Ovary (tissue), 9 donors: ENCODE data around the gene DRAP1. TPM values are rescaled to one million over a fixed set of nuclear protein-coding genes. Genes with fewer than 3 reads are reported as not detected.

Experiments
- DNase-seq, 5 donors: peaks; one replicate each; pipeline ENCODE4 v3.0.0-alpha.2; 2019 to 2020
- H3K27ac ChIP-seq, 2 donors: fragments of 200-600 bp; one replicate each; pipeline versions ENCODE4 v1.5.1 to v1.8.0; 2019 to 2022
- H3K27me3 ChIP-seq: fragments of 200-600 bp; one replicate; pipeline ENCODE4 v1.8.0; 2022
- H3K36me3 ChIP-seq: fragments of 200-600 bp; sonication (generic); one replicate; pipeline ENCODE4 v1.5.1; 2019
- H3K4me1 ChIP-seq: one replicate; pipeline ENCODE4 v1.8.1; 2013; ENCODE audit warnings: mild to moderate bottlenecking, moderate library complexity; ENCODE audit not compliant: insufficient read depth
- H3K4me3 ChIP-seq: fragments of 200-600 bp; sonication (generic); one replicate; pipeline ENCODE4 v1.5.1; 2017
- H3K9me3 ChIP-seq, 2 donors: fragments of 200-600 bp in 1 of 2; sonication (generic) in 1 of 2; one replicate each; pipeline versions ENCODE4 v1.5.1 to v1.8.1; 2013 to 2019; ENCODE audit warnings: mild to moderate bottlenecking in 1 of 2, moderate library complexity in 1 of 2
- CTCF ChIP-seq, 3 donors: fragments of 450-650 bp in 2 of 3; fragments of 200-600 bp in 1 of 3; IDR thresholded peaks; one replicate each; pipeline versions ENCODE4 v1.5.1 to v1.8.0; 2016 to 2022; ENCODE audit warnings: antibody characterized with exemption in 3 of 3, mild to moderate bottlenecking in 1 of 3
- EP300 ChIP-seq: sonication (generic); formaldehyde crosslinking; IDR thresholded peaks from one replicate; pipeline ENCODE4 v1.6.1; 2017; ENCODE audit warnings: antibody characterized with exemption
- POLR2A ChIP-seq: fragments of 450-650 bp; IDR thresholded peaks from one replicate; pipeline ENCODE4 v1.6.1; 2017; ENCODE audit warnings: antibody characterized with exemption, mild to moderate bottlenecking, moderate library complexity
- WGBS, 3 donors: extraction: QIAGEN DNeasy Blood & Tissue Kit in 1 of 3; methylation state at CpG; one replicate each; pipeline versions ENCODE4 v1.1.5 to v1.1.7; 2013 to 2017; 5-methylcytosine and 5-hydroxymethylcytosine counted together
- intact Hi-C, 4 donors: fragments of 100-400 bp; cut with DNase I; formaldehyde crosslinking; loops; one replicate each; pipeline versions ENCODE4 v1.11.0 to v1.15.1; 2022 to 2023
- polyA plus RNA-seq, 2 donors: library from polyadenylated mRNA; stranded (reverse); fragments of 200-250 nt in 1 of 2; fragments of 350-450 nt in 1 of 2; fragmentation: Illumina TruSeq in 1 of 2; extraction: RNeasy Lipid Tissue Mini Kit (QIAGEN cat#74804) in 1 of 2; gene quantifications; one replicate each; pipeline ENCODE4 v1.2.3, GENCODE V29; 2013 to 2014
- total RNA-seq, 7 donors: library from RNA; depleted of rRNA in 2 of 7; stranded (reverse); fragments of >200 nt in 2 of 7; fragmentation: NEBNext Ultra II Directional in 3 of 7; extraction: Animal tissue kit (Norgen Biotek cat#: 25700) in 3 of 7; gene quantifications; one replicate each; pipeline versions ENCODE4 v1.1.0 to v1.2.4, GENCODE V29; 2016 to 2023
- donor health status: DM: no; HTN: no; CAD: no; lungs with moderate emphysema.
- donor health status: DM: no; HTN: no; CAD: no.
- donor health status: Bipolar disorder and iron deficiency.
- donor health status: DM: yes; HTN: yes; CAD: no.
- donor health status: DM: no; HTN: no; CAD: no.
- donor health status: DM: yes; HTN: yes; CAD: no.

DRAP1 gene
- total and polyA plus RNA-seq, 9 donors, result 22.2 to 86.7 (median 78.3) TPM

- Histone ChIP-seq H3K9me3 (no peaks in the 10 kb centered on the region), H3K27ac (no peak overlapping the region), H3K4me3 (no peak overlapping the region), H3K27me3 (no peaks in the 10 kb centered on the region), H3K4me1 (peaks cover 9% of the 10 kb centered on the region), H3K36me3 (no peaks in the 10 kb centered on the region)
- no peak for DNase-seq
- intact Hi-C loops, result loop anchor here in 1 of 4 donors (5.0 kb wide), 1 partner anchor 37 kb away; no protein-coding TSS in a partner anchor
- WGBS, 3 donors, result 55 to 71% (median 56%) methylated on average over 14 to 17 of the region's 17 CpGs
- TF ChIP-seq EP300 (no peak), CTCF (IDR thresholded peaks at IDR 0.05) (no peak), POLR2A (no peak)
These were observed 39.7 kb downstream of the DRAP1 start for GRCh38 chr11:65958774-65959420.

- no peaks in the 10 kb centered on the region for H3K36me3 ChIP-seq
- peaks cover 9% of the 10 kb centered on the region for H3K4me1 ChIP-seq
- H3K4me3 ChIP-seq, result peak overlapping the region; percentile 99
- peak in 2 of 5 donors; percentile 31 to 39 for DNase-seq
- no peaks in the 10 kb centered on the region for H3K27me3 ChIP-seq
- intact Hi-C loops, result loop anchor here in 2 of 4 donors (5.0 to 10.0 kb wide), 3 partner anchors 36 to 76 kb away; partner anchors contain the start of gene FIBP (in 2 of the 2)
- WGBS, 3 donors, result 34 to 41% (median 39%) methylated on average over 16 of the region's 16 CpGs
- H3K27ac ChIP-seq, result peak overlapping the region; percentile 52 to 63
- TF ChIP-seq POLR2A, result no peak
- TF ChIP-seq EP300, result no peak
- TF ChIP-seq CTCF (IDR thresholded peaks at IDR 0.05), result no peak
- no peaks in the 10 kb centered on the region for H3K9me3 ChIP-seq
These were observed 41.6 kb downstream of the DRAP1 start for GRCh38 chr11:65960824-65961266.

- H3K9me3 ChIP-seq, result no peaks in the 10 kb centered on the region
- H3K27me3 ChIP-seq, result no peaks in the 10 kb centered on the region
- no peaks in the 10 kb centered on the region for H3K36me3 ChIP-seq
- H3K4me1 ChIP-seq, result peaks cover 9% of the 10 kb centered on the region
- DNase-seq, result peak; percentile 96 to 98 (median 97)
- WGBS, 3 donors, result 0 to 1% (median 0%) methylated on average over 81 to 97 of the region's 97 CpGs
- peak within 1 kb of the TSS; percentile 99 for H3K4me3 ChIP-seq
- intact Hi-C loops, result loop anchor here in 2 of 4 donors (5.0 to 10.0 kb wide), 3 partner anchors 36 to 77 kb away; partner anchors contain the start of gene FIBP (in 2 of the 2)
- H3K27ac ChIP-seq, result peak within 1 kb of the TSS; percentile 52 to 63
- TF ChIP-seq CTCF (IDR thresholded peaks at IDR 0.05), result peak in 1 of 3 donors; percentile 25
- no peak for TF ChIP-seq EP300
- TF ChIP-seq POLR2A, result peak; percentile 46
These were observed 42.3 kb downstream of the DRAP1 start, which contains the start of gene SART1 for GRCh38 chr11:65961267-65962140. TSS of gene SART1 (plus strand) at chr11:65961734. CDS start at chr11:65961781, 47 bp downstream.

- H3K27me3 ChIP-seq, result no peaks in the 10 kb centered on the region
- H3K4me3 ChIP-seq, result peak overlapping the region; percentile 99
- intact Hi-C loops, result loop anchor here in 2 of 4 donors (5.0 to 10.0 kb wide), 3 partner anchors 35 to 77 kb away; partner anchors contain the start of gene FIBP (in 2 of the 2)
- WGBS, 3 donors, result 4 to 7% (median 5%) methylated on average over 13 of the region's 13 CpGs
- peaks cover 9% of the 10 kb centered on the region for H3K4me1 ChIP-seq
- H3K36me3 ChIP-seq, result no peaks in the 10 kb centered on the region
- DNase-seq, result no peak
- no peaks in the 10 kb centered on the region for H3K9me3 ChIP-seq
- no peak overlapping the region for H3K27ac ChIP-seq
- TF ChIP-seq EP300, result no peak
- no peak for TF ChIP-seq POLR2A
- no peak for TF ChIP-seq CTCF (IDR thresholded peaks at IDR 0.05)
These were observed 42.9 kb downstream of the DRAP1 start for GRCh38 chr11:65962141-65962564.
